ENCODE measurements around the gene COL15A1. TPM values are rescaled to one million over a fixed set of nuclear protein-coding genes. Genes with fewer than 3 reads are reported as not detected.

Gene COL15A1
- total RNA-seq, 1 donor from 2014 or later, result 11.8 TPM

DNA sequence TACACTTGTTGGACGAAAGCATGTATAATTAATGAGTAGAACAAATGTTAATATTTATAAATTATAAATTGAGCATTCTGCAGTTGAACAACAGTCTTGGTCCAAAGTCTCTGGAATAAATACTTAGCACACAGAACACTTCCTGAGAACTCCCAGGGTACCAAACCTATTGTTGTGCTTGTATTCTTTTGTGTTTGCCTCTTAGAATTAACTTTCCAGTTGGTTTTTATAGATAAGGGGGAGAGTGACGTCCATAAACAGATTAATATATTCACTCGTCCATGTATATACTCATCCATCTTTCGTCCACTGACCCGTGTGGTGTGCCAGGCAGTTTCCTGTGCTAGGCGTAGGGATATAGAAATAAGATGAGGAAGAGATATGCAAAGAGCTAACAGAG lies 98.9 kb downstream of the COL15A1 start:
- H3K27me3 ChIP-seq (ENCODE audit: control insufficient read depth, insufficient read depth, low read length), result no peaks in the 10 kb centered on the region
- no peak for DNase-seq (ENCODE audit: low read depth)
- H3K36me3 ChIP-seq (ENCODE audit: control insufficient read depth, insufficient read depth, low read length), result no peaks in the 10 kb centered on the region
- no peak overlapping the region for H3K4me3 ChIP-seq (ENCODE audit: low read depth, low read length)
- TF ChIP-seq, protein P1, sequence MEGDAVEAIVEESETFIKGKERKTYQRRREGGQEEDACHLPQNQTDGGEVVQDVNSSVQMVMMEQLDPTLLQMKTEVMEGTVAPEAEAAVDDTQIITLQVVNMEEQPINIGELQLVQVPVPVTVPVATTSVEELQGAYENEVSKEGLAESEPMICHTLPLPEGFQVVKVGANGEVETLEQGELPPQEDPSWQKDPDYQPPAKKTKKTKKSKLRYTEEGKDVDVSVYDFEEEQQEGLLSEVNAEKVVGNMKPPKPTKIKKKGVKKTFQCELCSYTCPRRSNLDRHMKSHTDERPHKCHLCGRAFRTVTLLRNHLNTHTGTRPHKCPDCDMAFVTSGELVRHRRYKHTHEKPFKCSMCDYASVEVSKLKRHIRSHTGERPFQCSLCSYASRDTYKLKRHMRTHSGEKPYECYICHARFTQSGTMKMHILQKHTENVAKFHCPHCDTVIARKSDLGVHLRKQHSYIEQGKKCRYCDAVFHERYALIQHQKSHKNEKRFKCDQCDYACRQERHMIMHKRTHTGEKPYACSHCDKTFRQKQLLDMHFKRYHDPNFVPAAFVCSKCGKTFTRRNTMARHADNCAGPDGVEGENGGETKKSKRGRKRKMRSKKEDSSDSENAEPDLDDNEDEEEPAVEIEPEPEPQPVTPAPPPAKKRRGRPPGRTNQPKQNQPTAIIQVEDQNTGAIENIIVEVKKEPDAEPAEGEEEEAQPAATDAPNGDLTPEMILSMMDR (IDR thresholded peaks at IDR 0.05; ENCODE audit: insufficient read depth, low read length, poor library complexity, severe bottlenecking), result no peak

DNA sequence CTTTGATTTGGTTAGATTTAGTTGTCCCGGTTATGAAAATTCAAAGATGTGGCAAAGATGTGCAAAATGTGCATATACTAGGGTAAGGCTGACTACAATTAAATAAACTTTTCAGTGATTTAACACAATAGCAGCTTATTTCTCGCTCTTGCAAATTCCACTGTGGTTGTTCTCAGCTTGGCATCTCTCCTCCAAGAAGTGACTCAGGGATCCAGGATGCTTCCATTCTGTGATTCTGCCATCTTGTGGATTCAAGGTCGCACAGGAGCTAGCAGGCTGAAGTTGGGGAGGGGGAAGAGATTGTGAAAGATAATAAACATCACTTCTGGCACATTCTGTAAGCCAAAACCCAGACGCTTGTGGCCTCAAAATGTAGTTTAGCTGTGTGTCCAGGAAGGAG lies 101.1 kb downstream of the COL15A1 start:
- TF ChIP-seq, protein P1 (IDR thresholded peaks at IDR 0.05; ENCODE audit: insufficient read depth, low read length, poor library complexity, severe bottlenecking), result no peak
- H3K4me3 ChIP-seq (ENCODE audit: low read depth, low read length), result no peak overlapping the region
- H3K27me3 ChIP-seq (ENCODE audit: control insufficient read depth, insufficient read depth, low read length), result no peaks in the 10 kb centered on the region
- DNase-seq (ENCODE audit: low read depth), result no peak
- H3K36me3 ChIP-seq (ENCODE audit: control insufficient read depth, insufficient read depth, low read length), result no peaks in the 10 kb centered on the region

DNA sequence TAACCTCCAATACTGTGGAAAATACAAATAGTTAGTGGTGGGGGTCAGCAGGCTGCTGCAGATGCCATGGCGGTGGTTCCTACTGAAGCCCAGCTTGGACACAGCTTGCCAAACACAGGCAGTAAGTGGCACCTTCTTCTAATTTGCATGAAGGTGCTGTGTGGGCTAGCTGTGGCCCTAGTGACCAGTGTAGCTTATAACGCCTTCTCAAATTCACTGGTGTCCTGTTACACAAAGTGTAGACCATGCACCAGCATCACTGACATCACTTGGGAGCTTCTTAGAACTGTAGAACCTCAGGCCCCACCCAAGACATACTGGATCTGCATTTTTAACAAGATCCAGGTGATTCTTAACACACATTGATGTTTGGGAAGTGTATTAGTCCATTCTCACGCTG lies 102.4 kb downstream of the COL15A1 start:
- no peak for DNase-seq (ENCODE audit: low read depth)
- Histone ChIP-seq H3K27me3 (ENCODE audit: control insufficient read depth, insufficient read depth, low read length) (no peaks in the 10 kb centered on the region), H3K4me3 (ENCODE audit: low read depth, low read length) (no peak overlapping the region), H3K36me3 (ENCODE audit: control insufficient read depth, insufficient read depth, low read length) (no peaks in the 10 kb centered on the region)
- TF ChIP-seq, protein P1 (IDR thresholded peaks at IDR 0.05; ENCODE audit: insufficient read depth, low read length, poor library complexity, severe bottlenecking), result no peak

- Histone ChIP-seq H3K4me3 (ENCODE audit: low read depth, low read length) (no peak overlapping the region), H3K27me3 (ENCODE audit: control insufficient read depth, insufficient read depth, low read length) (no peaks in the 10 kb centered on the region), H3K36me3 (ENCODE audit: control insufficient read depth, insufficient read depth, low read length) (no peaks in the 10 kb centered on the region)
- no peak for DNase-seq (ENCODE audit: low read depth)
- TF ChIP-seq, protein P1 (IDR thresholded peaks at IDR 0.05; ENCODE audit: insufficient read depth, low read length, poor library complexity, severe bottlenecking), result no peak
Measured at GRCh38 chr9:99046542-99047071, 102.9 kb downstream of the COL15A1 start.

DNA sequence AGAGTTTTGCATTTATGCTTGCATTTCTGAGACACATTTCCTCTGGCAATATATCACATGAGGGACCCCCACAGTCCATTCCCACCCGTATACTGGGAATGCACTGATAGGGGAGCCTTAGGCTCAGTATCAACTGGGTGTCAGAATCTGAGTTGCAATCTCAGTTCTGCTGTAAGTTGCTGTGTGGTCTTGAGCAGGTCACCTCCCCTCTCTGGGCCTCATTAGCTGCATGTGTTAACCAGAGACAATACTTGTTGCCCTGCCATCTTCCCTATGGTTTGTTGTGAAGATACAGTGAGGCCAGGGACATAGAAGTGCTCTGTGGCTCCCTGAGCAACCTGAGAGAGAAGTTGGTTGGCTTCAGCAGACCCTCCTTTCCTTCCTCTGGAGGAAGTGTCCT lies 105.5 kb downstream of the COL15A1 start:
- DNase-seq (ENCODE audit: low read depth), result no peak
- H3K36me3 ChIP-seq (ENCODE audit: control insufficient read depth, insufficient read depth, low read length), result no peaks in the 10 kb centered on the region
- TF ChIP-seq, protein P1 (IDR thresholded peaks at IDR 0.05; ENCODE audit: insufficient read depth, low read length, poor library complexity, severe bottlenecking), result no peak
- no peaks in the 10 kb centered on the region for H3K27me3 ChIP-seq (ENCODE audit: control insufficient read depth, insufficient read depth, low read length)
- no peak overlapping the region for H3K4me3 ChIP-seq (ENCODE audit: low read depth, low read length)

- Histone ChIP-seq H3K36me3 (ENCODE audit: control insufficient read depth, insufficient read depth, low read length) (no peaks in the 10 kb centered on the region), H3K27me3 (ENCODE audit: control insufficient read depth, insufficient read depth, low read length) (no peaks in the 10 kb centered on the region), H3K4me3 (ENCODE audit: low read depth, low read length) (no peak overlapping the region)
- DNase-seq (ENCODE audit: low read depth), result no peak
- TF ChIP-seq, protein P1 (IDR thresholded peaks at IDR 0.05; ENCODE audit: insufficient read depth, low read length, poor library complexity, severe bottlenecking), result no peak
Measured at GRCh38 chr9:99049641-99050040, 105.9 kb downstream of the COL15A1 start.
